GM12865 (cell line): ENCODE measurements around the gene MRAS.
"Not testable (repeated sequence)": the region's sequence is repeated elsewhere in the genome, so short reads cannot be mapped to it uniquely, and the experiment has no call there.

Experiments
- DNase-seq: peaks from one replicate; pipeline ENCODE4 v3.0.0; 2010; ENCODE audit warnings: low read depth
- H3K4me3 ChIP-seq: 2 replicates; pipeline ENCODE4 v1.5.1; 2011; ENCODE audit warnings: mild to moderate bottlenecking, low read depth, low read length, control low read depth
- CTCF ChIP-seq: IDR thresholded peaks from 2 replicates; pipeline ENCODE4 v1.5.1; 2011; ENCODE audit warnings: low read length, control low read depth, low read depth, inconsistent platforms; ENCODE audit not compliant: insufficient read depth; ENCODE audit errors: missing control alignments

MRAS gene

GRCh38 chr3:138426211-138426610 is 77.8 kb downstream of the MRAS start:
- TF ChIP-seq CTCF: peak; percentile 10
- DNase-seq: no peak
- H3K4me3 ChIP-seq: no peak overlapping the region

- not testable (repeated sequence) for H3K4me3 ChIP-seq, DNase-seq
Measured at GRCh38 chr3:138426754-138427153, 78.4 kb downstream of the MRAS start.

GRCh38 chr3:138429665-138430064 is 81.3 kb downstream of the MRAS start:
- H3K4me3 ChIP-seq: no peak overlapping the region
- no peak for TF ChIP-seq CTCF
- no peak for DNase-seq

GRCh38 chr3:138432576-138433240 is 84.3 kb downstream of the MRAS start:
- TF ChIP-seq CTCF: no peak
- DNase-seq: no peak
- H3K4me3 ChIP-seq: no peak overlapping the region

GRCh38 chr3:138433892-138434275 is 85.5 kb downstream of the MRAS start:
- TF ChIP-seq CTCF: no peak
- no peak for DNase-seq
- H3K4me3 ChIP-seq: no peak overlapping the region

GRCh38 chr3:138434276-138434874 is 86.0 kb downstream of the MRAS start, which contains the start of gene ESYT3:
Gene ESYT3, plus strand, starts transcription at chr3:138434616. Its CDS starts 183 bp downstream, at chr3:138434799.
- no peak for TF ChIP-seq CTCF
- no peak for DNase-seq
- no peak within 1 kb of the TSS for H3K4me3 ChIP-seq

GRCh38 chr3:138434875-138435772 is 86.7 kb downstream of the MRAS start:
- no peak for TF ChIP-seq CTCF
- no peak for DNase-seq
- no peak overlapping the region for H3K4me3 ChIP-seq
